ENCODE data around the gene PCED1B. TPM values are rescaled to one million over a fixed set of nuclear protein-coding genes. Genes with fewer than 3 reads are reported as not detected.
"Not testable (repeated sequence)": the region's sequence is repeated elsewhere in the genome, so short reads cannot be mapped to it uniquely, and the experiment has no call there.

Gene PCED1B, protein sequence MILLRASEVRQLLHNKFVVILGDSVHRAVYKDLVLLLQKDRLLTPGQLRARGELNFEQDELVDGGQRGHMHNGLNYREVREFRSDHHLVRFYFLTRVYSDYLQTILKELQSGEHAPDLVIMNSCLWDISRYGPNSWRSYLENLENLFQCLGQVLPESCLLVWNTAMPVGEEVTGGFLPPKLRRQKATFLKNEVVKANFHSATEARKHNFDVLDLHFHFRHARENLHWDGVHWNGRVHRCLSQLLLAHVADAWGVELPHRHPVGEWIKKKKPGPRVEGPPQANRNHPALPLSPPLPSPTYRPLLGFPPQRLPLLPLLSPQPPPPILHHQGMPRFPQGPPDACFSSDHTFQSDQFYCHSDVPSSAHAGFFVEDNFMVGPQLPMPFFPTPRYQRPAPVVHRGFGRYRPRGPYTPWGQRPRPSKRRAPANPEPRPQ
- 55.1 and 55.9 TPM in 2 replicates for total RNA-seq

DNA sequence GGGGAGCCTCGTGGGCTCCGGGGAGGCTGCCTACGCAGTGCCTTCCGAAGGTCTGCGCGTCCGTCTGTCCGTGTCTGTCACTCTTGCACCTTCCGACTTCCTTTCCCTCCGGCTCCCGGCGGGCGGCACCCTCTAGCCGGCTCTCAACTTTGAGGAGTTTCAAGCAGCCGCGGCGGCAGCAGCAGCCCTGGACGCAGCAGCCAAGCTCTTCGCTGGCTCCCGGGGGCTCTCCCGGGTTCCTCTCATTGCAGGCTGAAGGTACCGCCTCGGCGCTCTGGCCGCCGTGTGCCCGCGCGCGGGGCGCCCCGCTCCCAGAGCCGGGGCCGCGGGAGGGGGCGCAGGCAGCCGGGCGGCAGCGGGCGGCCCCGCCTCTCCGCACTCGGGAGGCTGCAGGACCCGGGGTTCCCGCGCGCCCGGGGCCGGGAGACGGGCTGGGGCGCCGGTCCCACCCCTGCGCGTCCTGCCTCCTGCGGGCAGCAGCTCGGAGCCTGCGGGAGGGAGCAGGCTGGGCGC is at the start of gene PCED1B, which contains the start of gene AMIGO2:
TSS of gene PCED1B (plus strand) at position 154 of the 513 bp plus-strand sequence. CDS start 155,443 bp downstream, outside the sequence.
TSS of gene AMIGO2 (minus strand) at position 492 of the 513 bp plus-strand sequence. CDS start 957 bp downstream, outside the sequence.
- intact Hi-C loops (cut with micrococcal nuclease), result loop anchor here (1.0 kb wide), 4 partner anchors 8 to 707 kb away; partner anchors contain the start of gene SLC38A2

DNA sequence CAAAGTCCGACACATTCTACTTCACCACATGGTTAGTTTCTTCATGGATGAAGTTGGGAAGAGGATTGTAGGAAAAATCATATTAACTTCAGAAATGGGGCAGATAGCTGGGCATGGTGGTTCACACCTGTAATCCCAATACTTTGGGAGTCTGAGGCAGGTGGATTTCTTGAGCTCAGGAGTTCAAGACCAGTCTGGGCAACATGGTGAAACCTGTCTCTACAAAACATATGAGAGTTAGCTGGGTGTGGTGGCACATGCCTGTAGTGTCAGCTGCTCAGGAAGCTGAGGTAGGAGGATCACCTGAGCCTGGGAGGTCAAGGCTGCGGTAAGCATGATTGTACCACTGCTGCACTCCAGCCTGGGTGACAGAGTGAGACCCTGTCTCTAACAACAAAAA is 49.5 kb upstream of the PCED1B start:
- intact Hi-C loops (cut with micrococcal nuclease), result no loop called here

DNA sequence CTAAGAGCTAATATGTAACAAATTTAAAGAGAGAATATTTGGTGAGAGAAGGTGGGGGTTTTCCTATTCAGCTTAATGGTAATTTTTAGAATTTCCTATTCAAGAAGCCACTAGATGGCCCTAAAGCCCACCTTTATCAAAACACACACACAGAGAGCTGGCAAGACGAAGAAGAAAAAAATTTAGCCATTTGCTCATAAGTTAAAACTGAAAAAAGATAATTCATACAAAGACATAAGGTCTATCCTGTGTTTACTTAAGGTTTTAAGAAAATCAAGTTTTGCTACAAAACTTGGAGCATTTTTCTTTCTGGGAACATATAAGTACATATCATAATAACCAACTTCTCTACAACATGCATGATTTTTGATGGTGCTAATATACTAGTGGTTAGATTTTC is 46.8 kb upstream of the PCED1B start:
- intact Hi-C loops (cut with micrococcal nuclease), result loop anchor here (1.0 kb wide), 7 partner anchors 162 to 654 kb away; no protein-coding TSS in a partner anchor

DNA sequence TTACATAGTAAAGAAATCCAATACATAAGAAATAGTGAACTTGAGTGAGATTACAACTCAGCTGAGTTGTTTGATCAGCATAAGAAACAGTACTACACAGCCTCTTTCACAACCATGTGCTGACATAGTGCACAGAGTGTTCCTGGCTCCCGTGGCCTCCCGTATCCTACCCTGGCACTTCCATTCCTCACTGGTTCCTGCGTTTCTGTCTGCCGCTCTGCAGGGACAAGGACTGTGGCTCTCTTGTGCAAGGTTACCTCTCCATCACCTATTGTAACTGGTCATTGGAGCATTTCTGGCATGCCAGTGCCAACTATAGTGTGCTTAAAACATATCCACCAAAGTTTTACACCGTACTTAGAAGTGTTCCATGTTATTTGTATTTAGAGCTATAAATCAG is 46.3 kb upstream of the PCED1B start:
- intact Hi-C loops (cut with micrococcal nuclease), result no loop called here

DNA sequence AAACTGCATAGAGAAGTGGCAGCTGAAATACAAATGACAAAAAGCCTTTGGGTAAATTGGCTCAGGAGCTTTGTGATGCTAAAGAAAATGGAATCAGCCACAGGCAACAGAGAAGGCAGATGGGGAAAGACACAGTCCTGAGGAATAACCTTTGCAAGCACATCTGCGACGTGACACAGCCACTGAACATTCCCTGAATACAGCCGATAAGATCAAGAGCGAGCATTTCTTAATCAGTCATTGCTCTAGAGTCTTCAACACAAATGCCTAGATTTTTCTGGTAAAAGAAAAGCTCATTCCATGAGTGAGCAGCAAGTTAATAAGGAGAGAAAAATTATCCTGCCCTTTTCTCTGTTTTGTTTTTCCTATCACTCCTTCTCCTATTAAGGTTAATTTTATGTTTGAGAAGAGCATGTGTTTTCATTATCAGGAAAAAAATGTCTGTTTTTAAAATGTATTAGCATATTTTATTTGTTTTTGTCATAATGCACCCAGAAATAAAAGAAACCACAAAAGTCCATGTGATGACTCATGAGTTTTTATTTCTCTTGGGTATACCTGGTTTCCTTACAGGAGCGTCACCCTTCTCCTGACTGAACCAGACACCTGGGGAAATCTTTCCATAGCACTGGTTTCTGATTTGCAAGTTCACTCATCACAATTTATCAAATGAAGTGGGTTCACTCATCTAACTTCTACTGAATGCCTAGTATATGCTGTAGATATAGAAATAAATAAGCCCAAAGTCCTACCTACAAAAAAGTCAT is 45.4 kb upstream of the PCED1B start:
- intact Hi-C loops (cut with micrococcal nuclease), result no loop called here

DNA sequence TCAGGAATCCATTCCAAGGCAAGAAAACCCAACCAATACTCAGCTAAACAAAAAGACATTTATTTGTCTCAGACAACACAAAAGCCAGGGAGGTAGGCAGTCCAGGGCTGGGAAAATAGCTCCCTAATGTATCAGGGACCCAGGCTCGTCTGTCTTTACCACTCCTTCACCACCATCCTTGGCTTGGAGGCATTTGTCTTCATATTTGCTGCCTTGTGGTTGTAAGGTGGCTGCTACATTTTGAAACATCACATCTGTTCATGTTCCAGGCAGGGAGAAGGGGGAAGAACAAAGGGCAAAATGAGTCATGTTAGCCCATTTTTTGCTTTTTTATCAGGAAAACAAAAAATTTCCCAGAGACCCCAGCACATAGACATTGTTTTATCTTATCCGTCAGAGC is 44.8 kb upstream of the PCED1B start:
- intact Hi-C loops (cut with micrococcal nuclease), result no loop called here

DNA sequence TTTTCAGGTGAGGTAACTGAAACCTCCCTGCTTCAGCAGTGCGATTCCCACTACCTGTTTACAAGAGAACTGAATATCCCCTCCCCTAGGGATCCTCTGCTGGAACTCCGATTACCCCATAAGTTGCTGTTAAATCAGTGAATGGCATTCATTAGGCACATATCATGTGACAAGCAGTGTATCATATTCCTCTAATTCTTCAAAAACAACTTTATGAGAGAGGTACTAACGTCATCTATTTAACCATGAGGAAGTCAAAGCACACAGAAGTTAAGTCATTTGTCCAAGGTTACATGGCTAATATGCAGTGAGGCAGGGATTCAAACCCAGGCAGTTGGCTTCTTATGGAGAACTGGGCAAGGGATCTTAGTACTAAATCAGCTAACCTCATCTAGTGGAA is 43.9 kb upstream of the PCED1B start:
- intact Hi-C loops (cut with micrococcal nuclease), result no loop called here

DNA sequence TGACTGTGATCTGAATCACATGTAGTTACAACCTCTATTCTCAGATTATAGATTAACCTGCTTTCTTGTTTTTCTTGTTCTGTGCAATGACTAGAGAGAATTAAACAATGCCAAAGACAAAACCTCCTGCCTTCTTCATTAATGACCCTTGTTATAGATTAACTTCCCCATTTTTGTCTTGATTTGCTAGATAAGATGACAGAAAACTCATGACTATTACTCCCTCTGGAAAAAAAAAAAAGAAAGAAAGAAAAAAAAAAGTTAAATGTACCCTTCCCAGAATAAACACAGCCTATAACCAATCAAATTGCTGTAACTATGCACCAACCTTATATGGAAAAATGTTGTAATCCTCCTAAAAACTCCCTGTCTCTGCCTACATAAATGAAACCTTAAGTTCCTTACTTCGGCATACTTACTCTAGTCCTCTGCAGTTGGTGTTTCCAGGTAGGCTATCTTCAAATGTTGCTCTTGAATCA is 41.1 kb upstream of the PCED1B start:
- intact Hi-C loops (cut with micrococcal nuclease), result no loop called here

DNA sequence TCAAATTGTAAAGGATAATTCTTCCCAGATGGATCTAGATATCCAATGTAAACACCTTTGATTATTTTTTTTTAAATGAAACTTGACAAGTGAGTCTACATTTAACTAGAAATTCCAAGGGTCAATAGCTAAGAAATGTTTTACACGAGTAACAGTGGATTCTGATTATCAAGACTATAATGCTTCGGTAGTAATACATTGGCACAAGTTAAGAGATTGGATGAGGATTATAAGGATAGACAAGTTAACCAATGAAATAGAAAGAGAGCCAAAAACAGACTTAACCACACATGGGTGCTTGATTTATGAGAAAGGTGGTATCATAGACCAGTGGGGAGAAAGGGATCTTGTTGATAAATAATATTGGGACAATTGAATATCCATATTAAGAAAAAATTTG is 40.3 kb upstream of the PCED1B start:
- intact Hi-C loops (cut with micrococcal nuclease), result no loop called here

DNA sequence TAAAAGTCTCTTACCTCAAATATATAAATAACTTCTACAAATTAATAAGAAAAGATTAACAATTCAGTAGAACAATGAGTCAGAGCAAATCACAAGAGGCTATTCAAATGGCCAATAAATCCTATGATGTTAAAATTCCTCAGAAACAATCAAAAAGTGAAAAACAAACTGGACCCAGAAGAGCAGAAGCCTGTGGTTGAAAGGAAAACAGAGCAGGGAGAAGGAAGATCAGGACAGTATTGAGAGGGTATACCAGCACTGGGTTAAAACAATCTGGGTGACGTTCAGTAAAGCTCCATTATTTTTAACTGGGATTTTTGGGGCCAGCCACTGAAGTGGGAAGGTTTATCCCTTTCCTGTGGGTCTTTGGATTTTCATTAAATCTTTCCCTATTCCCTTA is 39.7 kb upstream of the PCED1B start:
- intact Hi-C loops (cut with micrococcal nuclease), result no loop called here

DNA sequence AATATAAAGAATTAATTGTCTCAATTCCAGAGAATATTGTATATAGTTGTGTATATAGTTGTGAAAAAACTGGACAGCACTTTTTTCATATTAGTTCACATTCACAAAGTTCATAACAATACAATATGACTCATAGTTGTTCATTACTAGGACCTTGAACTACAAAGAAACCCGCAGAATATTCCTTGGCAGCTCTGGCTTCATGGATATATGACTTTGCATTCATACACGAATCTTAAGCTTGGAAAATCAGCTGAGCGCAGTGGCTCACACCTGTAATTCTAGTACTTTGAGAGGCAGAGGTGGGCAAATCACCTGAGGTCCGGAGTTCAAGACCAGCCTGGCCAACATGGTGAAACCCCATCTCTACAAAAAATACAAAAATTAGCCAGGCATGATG is 38.1 kb upstream of the PCED1B start:
- intact Hi-C loops (cut with micrococcal nuclease), result no loop called here

DNA sequence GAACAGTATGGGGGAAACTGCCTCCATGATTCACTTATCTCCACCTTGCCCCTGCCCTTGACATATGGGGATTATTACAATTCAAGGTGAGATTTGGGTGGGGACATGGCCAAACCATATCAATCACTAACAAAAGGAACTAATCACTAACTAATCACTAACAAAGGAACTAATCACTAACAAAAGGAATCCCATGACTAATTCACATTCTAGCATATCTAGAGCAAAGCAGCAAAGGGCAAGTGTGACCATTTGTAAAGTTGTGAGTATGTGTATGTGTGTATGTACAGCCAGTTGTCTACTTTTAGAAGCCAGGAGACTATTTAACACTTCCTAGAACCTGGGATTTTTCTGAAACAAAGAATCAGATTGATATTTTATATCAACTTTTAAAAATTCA is 30.9 kb upstream of the PCED1B start:
- intact Hi-C loops (cut with micrococcal nuclease), result no loop called here

DNA sequence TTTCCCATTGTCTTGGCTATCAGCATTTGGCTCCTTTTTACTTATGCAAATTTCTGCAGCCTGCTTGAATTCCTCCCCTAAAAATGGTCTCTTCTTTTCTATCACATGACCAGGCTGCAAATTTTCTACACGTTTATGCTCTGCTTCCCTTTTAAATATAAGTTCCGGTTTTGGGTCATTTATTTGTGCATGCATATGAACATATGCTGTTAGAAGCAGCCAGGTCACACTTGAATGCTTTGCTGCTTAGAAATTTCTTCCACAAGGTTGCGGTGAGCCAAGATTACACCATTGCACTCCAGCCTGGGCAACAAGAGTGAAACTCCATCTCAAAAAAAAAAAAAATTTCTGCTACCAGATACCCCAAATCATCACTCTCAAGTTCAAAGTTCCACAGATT is 28.1 kb upstream of the PCED1B start:
- intact Hi-C loops (cut with micrococcal nuclease), result not testable (repeated sequence)

DNA sequence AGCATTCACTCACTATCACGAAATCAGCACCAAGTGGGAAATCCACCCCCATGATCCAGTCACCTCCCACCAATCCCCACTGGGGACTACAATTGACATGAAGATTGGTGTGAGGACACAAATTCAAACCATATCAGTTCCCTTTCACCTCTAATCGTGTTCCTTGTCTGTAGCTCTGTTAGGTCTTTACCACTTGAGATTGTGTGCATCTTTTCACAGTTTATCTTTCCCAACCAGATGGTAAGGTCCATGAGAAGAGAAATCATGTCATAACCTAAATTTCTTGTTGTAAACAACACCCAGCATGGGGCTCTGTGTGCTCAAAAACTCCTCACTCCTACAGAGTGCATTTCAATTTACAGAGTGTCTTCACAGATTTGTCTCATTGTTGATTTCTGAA is 27.1 kb upstream of the PCED1B start:
- intact Hi-C loops (cut with micrococcal nuclease), result no loop called here

DNA sequence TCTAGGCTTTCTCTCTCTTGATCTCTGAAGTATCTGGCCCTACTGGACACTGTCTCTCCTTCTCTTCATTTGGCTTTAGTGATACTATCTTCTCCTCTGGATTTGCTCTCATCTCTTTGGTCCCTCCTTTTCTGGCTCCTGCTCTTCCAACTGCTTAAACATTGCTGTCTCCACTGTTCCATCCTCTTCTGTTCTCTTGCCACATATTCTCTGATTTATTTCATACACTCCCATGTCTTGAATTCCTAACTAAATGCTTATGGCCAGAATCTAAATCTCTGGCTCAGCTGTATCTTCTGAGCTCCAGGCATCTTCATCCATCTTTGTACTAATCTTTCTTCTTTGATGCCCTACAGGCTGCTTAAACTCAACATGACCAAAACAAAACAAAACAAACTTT is 25.5 kb upstream of the PCED1B start:
- intact Hi-C loops (cut with micrococcal nuclease), result no loop called here

DNA sequence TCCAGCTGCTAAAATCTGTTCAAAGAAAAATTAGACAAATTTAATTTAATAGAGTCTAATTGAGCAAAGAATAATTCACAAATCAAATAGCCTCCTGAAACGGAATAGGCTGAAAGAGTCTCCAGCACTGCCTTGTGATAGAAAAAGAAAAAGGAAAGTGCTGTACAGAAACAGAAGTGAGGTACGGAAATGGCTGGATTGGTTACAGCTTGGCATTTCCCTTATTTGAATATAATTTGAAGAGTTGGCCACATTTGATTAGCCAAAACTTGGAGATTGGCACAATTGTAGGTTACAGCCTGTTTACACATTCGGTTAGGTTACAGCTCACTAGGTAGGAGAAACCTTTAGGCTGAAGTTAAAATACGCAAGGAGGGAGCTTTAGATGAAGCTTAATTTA is 24.8 kb upstream of the PCED1B start:
- intact Hi-C loops (cut with micrococcal nuclease), result no loop called here

DNA sequence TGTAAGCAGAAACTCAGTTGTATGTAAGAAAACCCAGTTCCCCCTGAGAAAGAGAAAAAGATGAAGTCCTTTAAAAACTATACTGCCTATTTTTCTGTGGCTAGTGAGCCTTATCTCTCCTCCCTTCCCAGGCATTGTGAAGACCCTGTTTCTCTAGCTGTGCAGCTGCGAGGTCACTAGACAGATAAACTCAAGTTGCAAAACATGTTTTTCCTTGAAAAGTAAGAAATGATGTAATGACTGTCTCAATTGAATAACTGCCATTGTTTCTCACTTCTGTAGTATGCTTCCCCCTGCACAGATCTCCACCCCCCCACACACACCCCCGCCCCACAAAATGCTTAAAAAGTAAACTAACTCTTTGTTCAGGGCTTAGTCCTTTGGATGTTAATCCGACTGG is 23.6 kb upstream of the PCED1B start:
- intact Hi-C loops (cut with micrococcal nuclease), result not testable (repeated sequence)

DNA sequence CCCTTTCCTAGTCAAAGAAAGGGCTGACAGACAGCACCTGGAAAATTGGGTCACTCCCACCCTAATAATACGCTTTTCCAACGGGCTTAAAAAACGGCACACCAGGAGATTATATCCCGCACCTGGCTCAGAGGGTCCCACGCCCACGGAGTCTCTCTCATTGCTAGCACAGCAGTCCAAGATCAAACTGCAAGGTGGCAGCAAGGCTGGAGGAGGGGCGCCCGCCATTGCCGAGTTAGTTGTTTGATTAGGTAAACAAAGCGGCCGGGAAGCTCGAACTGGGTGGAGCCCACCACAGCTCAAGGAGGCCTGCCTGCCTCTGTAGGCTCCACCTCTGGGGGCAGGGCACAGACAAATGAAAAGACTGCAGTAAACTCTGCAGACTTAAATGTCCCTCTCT is 22.5 kb upstream of the PCED1B start:
- intact Hi-C loops (cut with micrococcal nuclease), result not testable (repeated sequence)

DNA sequence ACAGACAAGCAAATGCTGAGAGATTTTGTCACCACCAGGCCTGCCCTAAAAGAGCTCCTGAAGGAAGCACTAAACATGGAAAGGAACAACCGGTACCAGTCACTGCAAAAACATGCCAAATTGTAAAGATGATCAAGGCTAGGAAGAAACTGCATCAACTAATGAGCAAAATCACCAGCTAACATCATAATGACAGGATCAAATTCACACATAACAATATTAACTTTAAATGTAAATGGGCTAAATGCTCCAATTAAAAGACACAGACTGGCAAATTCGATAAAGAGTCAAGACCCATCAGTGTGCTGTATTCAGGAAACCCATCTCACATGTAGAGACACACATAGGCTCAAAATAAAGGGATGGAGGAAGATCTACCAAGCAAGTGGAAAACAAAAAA is 20.8 kb upstream of the PCED1B start:
- intact Hi-C loops (cut with micrococcal nuclease), result not testable (repeated sequence)

DNA sequence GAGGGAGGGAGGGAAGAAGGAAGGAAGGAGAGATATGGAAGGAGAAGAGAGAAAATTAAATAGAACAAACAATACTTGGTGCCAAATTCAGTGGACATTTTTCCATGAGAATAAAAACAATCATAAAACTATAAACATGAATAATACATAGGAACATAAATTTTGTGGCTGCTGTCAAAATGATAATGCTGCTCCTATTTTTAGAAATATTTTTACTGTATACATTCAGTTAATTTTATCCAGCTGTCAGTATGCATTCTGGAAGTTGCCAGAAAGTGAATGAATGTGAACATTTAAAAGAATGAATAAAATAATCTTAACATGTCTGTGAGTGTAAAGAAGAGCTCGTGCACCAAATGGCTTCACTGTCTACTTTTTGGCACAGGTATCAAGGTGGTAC is 13.9 kb upstream of the PCED1B start:
- intact Hi-C loops (cut with micrococcal nuclease), result no loop called here

DNA sequence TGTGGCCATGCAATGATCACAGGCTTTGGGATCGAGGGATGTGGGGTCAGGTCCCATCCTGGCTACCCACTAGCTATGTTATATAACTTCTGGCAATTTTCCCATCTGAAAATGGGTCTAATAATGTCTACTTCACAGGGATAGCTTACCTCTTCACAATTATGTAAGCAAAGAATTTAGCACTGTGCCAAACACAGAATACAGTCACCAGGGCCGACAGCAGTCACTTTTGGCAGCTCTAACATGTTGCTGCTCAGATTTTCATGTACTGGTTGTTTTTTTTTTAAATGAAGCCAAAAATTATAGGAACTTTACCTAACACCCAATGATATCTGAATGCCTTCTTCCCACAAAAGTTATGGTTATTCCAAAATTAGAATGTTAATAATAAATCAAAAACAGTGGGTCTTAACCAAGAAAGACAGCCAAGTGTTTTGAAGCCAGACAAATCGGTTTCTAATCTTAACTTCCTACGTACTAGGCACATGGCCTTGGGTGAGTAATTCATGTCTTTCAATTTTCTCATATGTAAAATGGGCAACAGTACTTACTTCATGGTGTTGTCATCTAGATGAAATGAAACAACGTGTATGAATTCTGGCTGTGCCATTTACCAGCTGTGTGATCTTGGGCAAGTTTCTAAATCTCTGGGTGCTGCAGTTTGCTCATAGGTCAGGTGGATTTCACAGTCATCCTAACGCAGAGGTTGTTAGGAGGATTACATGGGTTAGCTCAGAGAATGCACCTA is 13.0 kb upstream of the PCED1B start:
- intact Hi-C loops (cut with micrococcal nuclease), result no loop called here

Data from T-helper 1 cell treated with Interleukin-12 subunit alpha and Interleukin-12 subunit beta and Interleukin-4 antibody, amounts not matched to agents 30 ng/mL and 1 ng/mL, for 36 hours (primary cell).